Putamen (tissue), 1 donor: ENCODE results near the gene RPN1.
A peak's percentile ranks its signal among the peaks of the same experiment; 100 is the strongest.

Source experiments
- DNase-seq: peaks from one replicate; pipeline ENCODE4 v3.0.0-alpha.2; 2016; ENCODE audit warnings: low spot score

Gene RPN1

GRCh38 chr3:128648940-128649663, 1.5 kb downstream of the RPN1 start:
- DNase-seq = no peak

- no peak for DNase-seq
Measured at GRCh38 chr3:128648402-128648801, 2.2 kb downstream of the RPN1 start.

DNA sequence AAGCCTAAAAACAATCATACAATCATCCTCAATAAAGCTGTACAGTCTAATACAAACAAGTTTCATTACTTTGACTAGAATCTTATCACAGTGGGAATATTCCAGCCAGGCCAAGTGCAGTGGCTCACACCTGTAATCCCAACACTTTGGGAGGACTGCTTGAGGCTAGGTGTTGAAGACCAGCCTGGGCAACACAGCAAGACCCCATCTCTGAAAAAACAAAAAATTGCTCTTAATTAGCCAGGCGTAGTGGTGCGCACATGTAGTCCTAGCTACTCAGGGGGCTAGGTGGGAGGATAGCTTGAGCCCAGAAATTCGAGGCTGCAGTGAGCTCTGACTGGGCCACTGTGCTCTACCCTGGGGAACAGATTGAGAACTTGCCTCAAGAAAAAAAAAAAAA, 3.3 kb downstream of the RPN1 start:
- DNase-seq = no peak

DNA sequence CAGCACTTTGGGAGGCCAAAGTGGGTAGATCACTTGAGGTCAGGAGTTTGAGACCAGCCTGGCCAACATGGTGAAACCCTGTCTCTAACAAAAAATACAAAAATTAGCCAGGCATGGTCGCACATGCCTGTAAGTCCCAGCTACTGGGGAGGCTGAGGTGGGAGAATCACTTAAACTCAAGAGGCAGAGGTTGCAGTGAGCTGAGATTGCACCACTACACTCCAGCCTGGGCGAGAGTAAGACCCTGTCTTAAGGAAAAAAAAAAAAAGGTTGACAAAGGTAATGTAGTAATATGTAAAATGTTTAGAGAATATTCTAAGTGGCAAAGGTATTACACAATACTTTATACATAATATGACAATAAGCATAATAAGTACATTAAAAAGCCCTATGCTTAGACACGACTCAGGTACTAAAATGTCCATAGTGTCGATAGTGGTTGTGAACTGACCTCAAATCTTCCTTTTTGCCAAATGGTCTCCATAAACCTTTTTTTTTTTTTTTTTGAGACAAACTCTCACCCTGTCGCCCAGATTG, 16.5 kb downstream of the RPN1 start:
- DNase-seq = no peak

- no peak for DNase-seq
Measured at GRCh38 chr3:128632301-128632700, 18.3 kb downstream of the RPN1 start.

- no peak for DNase-seq
Measured at GRCh38 chr3:128629936-128630335, 20.7 kb downstream of the RPN1 start.

- no peak for DNase-seq
Measured at GRCh38 chr3:128625409-128625945, 25.1 kb downstream of the RPN1 start.

DNA sequence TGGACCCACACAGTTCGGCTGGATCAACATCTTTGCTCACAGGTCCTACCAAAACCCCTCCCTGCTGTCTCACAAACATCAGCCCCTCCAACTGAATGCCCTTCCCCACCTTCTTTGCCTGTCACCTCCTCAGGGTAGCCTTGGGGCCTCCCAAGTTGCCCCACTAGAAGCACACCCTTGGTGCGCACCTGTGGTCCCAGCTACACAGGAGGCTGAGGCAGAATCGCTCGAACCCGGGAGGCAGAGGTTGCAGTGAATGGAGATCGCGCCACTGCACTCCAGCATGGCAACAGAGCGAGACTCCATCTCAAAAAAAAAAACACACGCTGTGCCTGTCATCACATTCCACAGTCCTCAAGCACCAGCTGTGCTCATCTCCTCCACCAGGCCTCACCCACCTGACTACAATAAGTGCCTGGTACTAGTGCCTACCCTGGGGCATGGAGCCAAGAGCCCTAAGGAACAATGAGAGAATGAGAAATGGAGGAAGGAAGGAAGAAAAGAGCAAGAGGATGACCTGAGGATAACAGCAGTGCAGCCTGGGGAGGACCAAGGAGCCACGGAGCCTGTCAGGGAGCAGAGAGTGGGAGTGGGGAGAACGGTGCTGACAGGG, 26.0 kb downstream of the RPN1 start:
- DNase-seq = no peak

DNA sequence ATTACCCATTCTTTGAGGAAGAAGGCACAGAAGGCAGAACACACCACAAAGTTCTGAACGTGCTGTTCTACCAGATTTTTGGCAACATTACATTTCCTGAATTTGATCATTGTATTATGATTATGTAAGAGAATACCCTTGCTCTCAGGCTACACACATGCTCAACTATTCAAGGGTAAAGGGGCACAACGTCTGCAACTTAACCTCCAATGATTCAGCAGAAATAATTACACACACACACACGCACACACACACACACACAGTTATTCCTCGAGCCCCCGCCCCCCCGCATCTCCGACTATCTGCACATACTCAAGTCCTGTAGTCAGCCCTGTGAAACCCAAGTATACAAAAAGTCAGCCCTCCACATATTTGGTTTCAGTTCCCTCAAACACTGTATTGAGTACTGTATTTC, 26.8 kb downstream of the RPN1 start:
- DNase-seq = no peak

- no peak for DNase-seq
Measured at GRCh38 chr3:128621931-128622330, 28.7 kb downstream of the RPN1 start.

DNA sequence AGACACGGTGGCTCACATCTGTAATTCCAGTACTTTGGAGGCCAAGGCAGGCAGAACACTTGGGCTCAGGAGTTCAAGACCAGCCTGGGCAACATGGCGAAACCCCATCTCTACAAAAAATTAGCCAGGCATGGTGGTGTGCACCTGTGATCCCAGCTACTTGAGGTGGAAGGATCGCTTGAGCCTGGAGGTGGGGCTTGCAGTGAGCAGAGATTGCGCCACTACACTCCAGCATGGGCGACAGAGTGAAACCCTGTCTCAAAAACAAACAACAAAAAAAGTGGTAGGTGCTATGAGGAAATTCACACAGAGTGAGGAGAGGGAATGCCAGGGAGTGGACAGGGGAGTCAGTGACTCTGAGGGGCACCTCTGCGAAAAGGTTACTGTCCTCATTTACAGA, 29.4 kb downstream of the RPN1 start:
- DNase-seq = no peak

DNA sequence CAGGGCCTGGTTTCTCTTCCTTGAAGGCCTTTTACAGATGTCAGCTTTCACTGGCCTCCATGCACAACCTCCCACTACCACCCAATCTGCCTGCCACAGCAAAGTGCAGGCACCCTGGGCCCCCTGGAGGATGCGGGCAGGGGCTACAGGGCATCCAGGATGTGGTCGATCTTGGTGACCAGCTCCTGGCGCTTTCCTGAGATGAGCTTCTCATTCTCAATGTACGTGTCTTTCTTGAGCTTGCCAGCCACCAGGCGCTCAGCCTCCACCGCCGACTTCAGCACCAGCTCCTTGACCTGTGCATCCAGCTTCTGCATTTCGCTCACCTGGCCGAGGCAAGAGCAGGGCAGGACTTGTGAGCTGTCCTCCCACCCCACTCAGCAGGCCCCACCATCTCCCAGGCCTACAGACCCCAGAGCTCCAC, 30.3 kb downstream of the RPN1 start:
- DNase-seq = no peak

DNA sequence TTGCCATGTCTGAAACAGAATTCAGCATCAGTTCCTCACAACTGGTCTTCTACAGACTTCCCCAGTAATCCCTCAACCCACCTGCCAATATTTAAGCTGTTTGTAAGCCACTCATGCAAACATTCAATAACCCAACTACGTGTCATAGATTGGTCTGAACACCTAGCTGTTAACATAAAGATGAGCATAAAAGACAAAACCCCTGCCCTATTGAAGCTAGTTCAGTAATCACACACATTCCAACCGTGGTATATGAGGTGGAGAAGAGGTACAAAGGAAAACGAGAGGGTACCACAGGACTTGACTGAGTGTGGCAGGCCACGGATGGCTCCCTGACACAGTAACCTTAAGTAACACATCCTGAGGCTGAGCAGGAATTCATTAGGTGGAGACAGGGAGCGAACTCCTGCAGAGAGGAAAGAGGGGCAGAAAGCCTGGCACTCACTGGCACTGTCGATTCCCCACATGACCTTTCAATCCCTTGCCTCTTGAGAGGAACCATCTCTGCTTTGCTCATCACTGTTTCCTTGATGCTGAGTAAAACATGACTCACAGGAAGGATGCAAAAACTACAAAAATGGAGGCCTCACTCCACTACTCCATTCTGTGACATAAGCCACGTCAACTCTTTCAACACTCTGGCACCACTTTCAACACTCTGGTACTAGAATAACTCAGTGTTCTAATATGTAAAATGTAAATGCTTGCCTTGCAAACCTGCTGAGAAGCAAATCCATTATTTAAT, 31.3 kb downstream of the RPN1 start:
- no peak for DNase-seq

DNA sequence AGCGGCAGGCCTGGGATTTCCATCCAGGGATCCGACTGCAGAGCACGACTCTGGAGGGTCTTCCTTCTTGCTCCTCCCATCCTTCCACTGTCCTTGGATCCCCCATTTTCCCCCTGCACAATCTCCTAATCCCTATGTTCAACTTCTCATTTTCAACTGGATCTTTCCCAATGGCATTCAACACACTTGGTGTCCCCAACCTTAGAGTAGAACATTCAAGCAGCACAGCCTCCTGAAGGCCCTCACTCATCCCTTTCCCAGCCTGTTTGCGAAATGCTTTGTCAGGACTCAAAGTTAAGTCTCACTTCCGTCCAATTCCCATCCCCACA, 32.3 kb downstream of the RPN1 start:
- DNase-seq = no peak

- DNase-seq = peak; percentile 97
Measured at GRCh38 chr3:128617557-128618397, 32.8 kb downstream of the RPN1 start.

DNA sequence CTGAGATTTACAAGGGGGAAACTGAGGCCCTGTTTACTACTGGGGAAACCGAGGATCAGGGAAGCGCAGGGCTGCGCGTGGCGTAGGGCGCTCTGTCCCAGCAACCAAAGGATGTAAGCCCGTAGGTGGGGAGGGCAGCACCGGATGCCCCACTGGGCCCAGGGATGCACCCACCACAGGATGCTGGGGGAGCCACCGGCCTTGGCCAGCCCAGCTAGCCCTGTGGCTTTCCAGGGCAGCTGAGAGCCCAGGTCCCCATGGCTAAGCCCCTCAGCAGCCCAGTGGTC, 33.4 kb downstream of the RPN1 start:
- no peak for DNase-seq

GRCh38 chr3:128616516-128617269, 33.9 kb downstream of the RPN1 start:
- no peak for DNase-seq

- DNase-seq = no peak
Measured at GRCh38 chr3:128614076-128614475, 36.5 kb downstream of the RPN1 start.

GRCh38 chr3:128613083-128613829, 37.4 kb downstream of the RPN1 start:
- DNase-seq = no peak

GRCh38 chr3:128610451-128611070, 40.1 kb downstream of the RPN1 start:
- no peak for DNase-seq
